SK-N-MC (cell line): ENCODE results near the gene POR.
"Not testable (repeated sequence)": the region's sequence is repeated elsewhere in the genome, so short reads cannot be mapped to it uniquely, and the experiment has no call there.

Experiments used
- DNase-seq: peaks from one replicate; pipeline ENCODE4 v3.0.0-alpha.2; 2011; ENCODE audit warnings: low read depth, low spot score
- H3K27ac ChIP-seq: fragments of 200-600 bp; sonication (generic); 2 replicates; pipeline ENCODE4 v1.5.1; 2016; ENCODE audit warnings: mixed run types
- H3K36me3 ChIP-seq: fragments of 200-600 bp; sonication (generic); 2 replicates; pipeline ENCODE4 v1.6.1; 2017; ENCODE audit warnings: antibody characterized with exemption, low read length, mixed read lengths; ENCODE audit not compliant: insufficient read depth
- H3K4me3 ChIP-seq: fragments of 200-600 bp; sonication (generic); 2 replicates; pipeline ENCODE4 v1.5.1; 2016
- H3K9ac ChIP-seq: fragments of 200-600 bp; sonication (generic); 2 replicates; pipeline ENCODE4 v1.8.0; 2017; ENCODE audit warnings: mixed run types, mixed read lengths; ENCODE audit not compliant: insufficient read length
- H3K9me3 ChIP-seq: fragments of 200-600 bp; sonication (generic); 2 replicates; pipeline ENCODE4 v1.6.1; 2017; ENCODE audit warnings: low read depth, mild to moderate bottlenecking, antibody characterized with exemption, low read length, moderate library complexity, mixed read lengths
- EZH2 ChIP-seq: fragments of 200-600 bp; sonication (generic); IDR thresholded peaks from one replicate; pipeline ENCODE4 v1.6.1; 2017; ENCODE audit warnings: antibody characterized with exemption
- FOXP2 ChIP-seq: optimal IDR thresholded peaks from 2 replicates; pipeline ENCODE3; 2011; ENCODE audit warnings: mild to moderate bottlenecking, moderate library complexity; ENCODE audit not compliant: insufficient read depth; ENCODE audit errors: extremely low read length, control extremely low read depth
- POLR2AphosphoS5 ChIP-seq: IDR thresholded peaks from 2 replicates; pipeline ENCODE4 v1.6.1; 2012; ENCODE audit warnings: mild to moderate bottlenecking, low read depth, low read length, borderline replicate concordance

Gene POR

DNA sequence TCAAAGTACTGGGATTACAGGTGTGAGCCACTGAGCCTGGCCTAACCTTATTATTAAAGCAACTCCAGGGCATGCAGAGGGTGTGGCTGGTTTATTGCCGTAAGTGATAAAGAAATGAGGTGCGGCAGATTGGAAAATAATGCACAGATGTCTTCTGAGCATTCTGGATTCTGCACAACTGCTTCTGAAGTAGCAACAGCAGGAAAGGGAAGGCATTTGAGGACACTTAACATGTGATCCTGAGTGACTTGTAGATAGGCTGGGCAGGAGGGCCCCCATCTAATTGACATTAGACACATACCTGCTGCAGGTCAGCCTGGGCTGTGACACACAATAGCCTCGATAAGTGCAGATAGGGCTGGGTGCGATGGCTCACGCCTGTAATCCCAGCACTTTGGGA, 30.5 kb upstream of the POR start:
- peaks cover 68% of the 10 kb centered on the region for H3K36me3 ChIP-seq
- H3K4me3 ChIP-seq, result no peak overlapping the region
- TF ChIP-seq FOXP2, result no peak
- TF ChIP-seq EZH2, result no peak
- no peak for TF ChIP-seq POLR2AphosphoS5

DNA sequence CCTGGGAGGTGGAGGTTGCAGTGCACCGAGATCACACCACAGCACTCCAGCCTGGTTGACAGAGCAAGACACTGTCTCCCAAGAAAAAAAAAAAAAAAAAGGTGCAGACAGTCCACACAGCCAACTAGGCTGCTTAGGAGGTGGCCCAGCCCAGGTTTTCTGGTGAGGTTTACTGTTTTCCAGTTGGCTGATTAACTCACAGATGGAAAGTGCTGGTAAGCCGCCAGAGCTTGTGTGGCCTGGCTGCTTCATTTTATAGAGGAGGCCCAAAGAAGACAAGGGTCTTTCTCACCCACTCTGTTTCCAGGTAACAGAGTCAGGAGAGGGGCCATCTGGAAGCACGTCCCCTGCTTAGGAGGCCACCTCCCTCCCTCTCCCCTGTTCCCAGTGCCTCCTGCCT, 29.9 kb upstream of the POR start:
- Histone ChIP-seq H3K9me3 (no peaks in the 10 kb centered on the region), H3K36me3 (peaks cover 68% of the 10 kb centered on the region), H3K27ac (no peak overlapping the region), H3K4me3 (no peak overlapping the region), H3K9ac (no peak overlapping the region)
- TF ChIP-seq FOXP2 (no peak), EZH2 (no peak), POLR2AphosphoS5 (no peak)
- no peak for DNase-seq

More for the DNA sequence above, 30.5 kb upstream of the POR start:
- Histone ChIP-seq H3K9me3 (no peaks in the 10 kb centered on the region), H3K9ac (no peak overlapping the region), H3K27ac (no peak overlapping the region)
- DNase-seq, result no peak

DNA sequence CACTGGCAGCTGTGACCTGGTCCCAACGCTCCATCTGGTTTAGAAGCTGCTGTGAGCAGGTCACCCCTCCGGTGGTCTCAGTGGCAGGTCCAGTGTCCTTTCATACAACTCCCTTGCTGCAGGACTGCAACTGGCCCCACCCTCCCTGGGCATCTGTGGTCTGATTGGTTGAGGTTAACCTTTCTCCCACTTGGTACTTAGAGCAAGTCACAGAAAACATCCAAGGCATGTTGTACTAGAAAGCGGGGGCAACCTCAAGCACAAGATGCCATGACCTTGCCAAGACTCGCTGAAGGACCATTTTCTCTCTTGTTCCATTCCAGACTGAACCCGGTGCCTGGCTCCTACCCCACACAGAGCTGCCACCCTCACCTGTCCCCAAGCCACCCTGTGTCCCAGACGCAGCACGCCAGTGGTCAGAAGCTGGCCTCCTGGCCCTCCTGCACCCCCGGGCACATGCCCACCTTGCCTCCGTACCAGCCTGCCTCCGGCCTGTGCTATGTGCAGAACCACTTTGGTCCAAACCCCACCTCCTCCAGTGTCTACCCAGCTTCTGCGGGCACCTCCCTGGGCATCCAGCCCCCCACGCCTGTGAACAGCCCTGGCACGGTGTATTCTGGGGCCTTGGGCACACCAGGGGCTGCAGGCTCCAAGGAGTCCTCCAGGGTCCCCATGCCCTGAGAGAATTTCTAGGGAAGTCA, 27.1 kb upstream of the POR start:
- no peak for DNase-seq
- Histone ChIP-seq H3K4me3 (no peak overlapping the region), H3K9me3 (no peaks in the 10 kb centered on the region), H3K9ac (no peak overlapping the region), H3K27ac (no peak overlapping the region), H3K36me3 (peaks cover 41% of the 10 kb centered on the region; the same call in 1 of the 2 replicates)
- TF ChIP-seq POLR2AphosphoS5 (no peak), EZH2 (no peak), FOXP2 (no peak)

GRCh38 chr7:75888464-75889222, 26.3 kb upstream of the POR start:
- Histone ChIP-seq H3K27ac (no peak overlapping the region), H3K9ac (no peak overlapping the region), H3K9me3 (no peaks in the 10 kb centered on the region), H3K36me3 (peaks cover 33% of the 10 kb centered on the region; the same call in 1 of the 2 replicates), H3K4me3 (no peak overlapping the region)
- no peak for TF ChIP-seq EZH2
- no peak for TF ChIP-seq POLR2AphosphoS5
- no peak for TF ChIP-seq FOXP2
- no peak for DNase-seq

DNA sequence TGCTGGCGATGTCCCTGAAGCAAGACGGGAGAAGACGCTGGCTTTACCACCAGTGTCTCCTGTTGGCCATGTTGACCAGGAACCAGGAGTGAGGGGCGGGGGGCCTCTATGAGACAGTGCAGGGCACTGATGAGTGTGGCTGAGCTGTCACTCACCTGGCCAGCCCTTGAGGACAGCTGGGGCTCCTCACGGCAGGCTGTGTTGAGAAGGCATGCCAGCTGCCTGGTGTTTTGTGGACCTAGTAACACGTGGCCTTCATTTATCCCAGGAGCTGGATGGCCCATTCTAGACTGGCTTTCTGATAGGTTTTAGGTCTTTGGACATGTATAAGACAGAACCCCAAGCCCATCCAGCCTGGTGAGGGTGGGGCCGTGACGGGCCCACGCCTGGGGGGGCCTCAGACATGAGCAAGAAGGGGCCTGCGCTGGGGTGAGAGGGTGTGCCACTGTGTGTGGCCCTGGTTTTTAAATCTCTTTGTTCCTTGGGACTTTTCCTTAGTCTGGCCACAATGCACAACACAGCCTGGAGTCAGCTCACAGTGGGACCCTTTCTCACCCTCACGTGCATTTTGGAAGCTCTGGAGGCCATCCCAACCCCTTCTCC, 25.6 kb upstream of the POR start:
- TF ChIP-seq FOXP2 (no peak), POLR2AphosphoS5 (no peak), EZH2 (no peak)
- Histone ChIP-seq H3K9ac (no peak overlapping the region), H3K27ac (no peak overlapping the region), H3K36me3 (peaks cover 27% of the 10 kb centered on the region; the same call in 1 of the 2 replicates), H3K9me3 (no peaks in the 10 kb centered on the region), H3K4me3 (no peak overlapping the region)
- DNase-seq, result no peak

DNA sequence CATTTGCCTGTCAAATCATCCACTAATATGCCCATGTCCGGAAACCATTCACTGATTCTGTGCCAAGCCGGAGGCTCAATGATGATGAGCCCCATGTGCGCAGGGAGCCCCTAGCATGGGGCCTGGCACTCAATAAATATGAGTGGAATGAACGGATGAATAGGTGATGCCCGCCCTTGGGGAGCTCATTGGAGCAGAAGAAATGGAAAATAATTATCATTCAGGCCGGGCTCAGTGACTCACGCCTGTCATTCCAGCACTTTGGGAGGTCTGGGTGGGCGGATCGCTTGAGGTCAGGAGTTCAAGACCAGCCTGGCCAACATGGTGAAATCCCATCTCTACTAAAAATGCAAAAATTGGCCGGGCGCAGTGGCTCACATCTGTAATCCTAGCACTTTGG, 25.1 kb upstream of the POR start:
- H3K9ac ChIP-seq, result no peak overlapping the region
- H3K36me3 ChIP-seq, result peaks cover 22% of the 10 kb centered on the region; the same call in 1 of the 2 replicates
- TF ChIP-seq POLR2AphosphoS5, result no peak
- no peak for TF ChIP-seq FOXP2
- TF ChIP-seq EZH2, result no peak
- H3K27ac ChIP-seq, result no peak overlapping the region
- no peak overlapping the region for H3K4me3 ChIP-seq
- no peaks in the 10 kb centered on the region for H3K9me3 ChIP-seq
- DNase-seq, result no peak

DNA sequence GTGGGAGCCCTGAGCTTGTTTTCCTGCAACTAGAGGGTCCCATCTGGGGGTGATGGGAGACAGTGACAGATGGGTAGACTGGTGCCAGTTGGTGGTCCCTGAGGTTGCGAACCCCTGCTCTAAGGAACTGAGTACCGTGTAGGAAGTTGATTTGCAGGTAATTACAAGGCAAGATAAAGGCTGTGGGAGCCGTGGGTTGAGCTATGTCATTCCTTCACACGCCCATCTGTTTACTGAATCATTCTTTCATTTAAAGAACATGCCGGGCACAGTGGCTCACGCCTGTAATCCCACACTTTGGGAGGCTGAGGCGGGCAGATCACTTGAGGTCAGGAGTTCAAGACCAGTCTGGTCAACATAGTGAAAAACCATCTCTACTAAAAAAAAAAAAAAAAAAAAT, 23.7 kb upstream of the POR start:
- peaks cover 11% of the 10 kb centered on the region; the same call in 1 of the 2 replicates for H3K36me3 ChIP-seq
- H3K27ac ChIP-seq, H3K9me3 ChIP-seq, H3K9ac ChIP-seq, DNase-seq, H3K4me3 ChIP-seq: not testable (repeated sequence)

DNA sequence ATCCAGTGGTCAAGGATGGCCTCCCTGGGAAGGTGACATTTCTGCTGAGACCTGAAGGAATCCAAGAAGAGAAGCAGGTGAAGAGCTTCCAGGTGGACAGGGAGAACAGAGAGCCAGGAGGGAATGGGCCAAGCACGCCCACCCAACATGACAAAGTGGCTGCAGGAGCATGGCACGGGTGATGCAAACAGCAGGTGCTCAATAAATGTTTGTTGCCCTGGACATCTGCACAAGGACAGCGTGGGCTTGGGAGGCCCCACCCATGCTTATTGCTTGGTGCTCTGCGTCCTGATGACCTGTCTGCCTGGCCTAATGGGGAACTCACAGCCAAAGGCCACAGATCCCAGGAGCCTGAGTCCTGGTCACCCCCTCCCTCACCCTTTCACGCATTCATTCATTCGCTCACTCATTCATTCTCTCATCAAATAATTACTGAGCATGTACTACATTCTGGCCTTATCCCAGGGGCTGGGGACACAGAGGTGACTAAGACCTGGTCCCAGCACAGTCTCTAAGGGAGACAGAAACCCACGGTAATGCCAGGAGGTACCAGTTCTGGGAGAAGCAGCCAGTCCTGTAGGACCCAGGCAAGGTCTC, 23.0 kb upstream of the POR start:
- TF ChIP-seq POLR2AphosphoS5, result no peak
- TF ChIP-seq FOXP2, result no peak
- TF ChIP-seq EZH2, result no peak
- Histone ChIP-seq H3K36me3 (peaks cover 9% of the 10 kb centered on the region; the same call in 1 of the 2 replicates), H3K9ac (no peak overlapping the region), H3K9me3 (no peaks in the 10 kb centered on the region), H3K4me3 (no peak overlapping the region), H3K27ac (no peak overlapping the region)
- DNase-seq, result no peak
